ENCODE data around the gene EPHA10.
A peak's percentile ranks its signal among the peaks of the same experiment; 100 is the strongest.
"Not testable (repeated sequence)": the region's sequence is repeated elsewhere in the genome, so short reads cannot be mapped to it uniquely, and the experiment has no call there.

EPHA10 gene

DNA sequence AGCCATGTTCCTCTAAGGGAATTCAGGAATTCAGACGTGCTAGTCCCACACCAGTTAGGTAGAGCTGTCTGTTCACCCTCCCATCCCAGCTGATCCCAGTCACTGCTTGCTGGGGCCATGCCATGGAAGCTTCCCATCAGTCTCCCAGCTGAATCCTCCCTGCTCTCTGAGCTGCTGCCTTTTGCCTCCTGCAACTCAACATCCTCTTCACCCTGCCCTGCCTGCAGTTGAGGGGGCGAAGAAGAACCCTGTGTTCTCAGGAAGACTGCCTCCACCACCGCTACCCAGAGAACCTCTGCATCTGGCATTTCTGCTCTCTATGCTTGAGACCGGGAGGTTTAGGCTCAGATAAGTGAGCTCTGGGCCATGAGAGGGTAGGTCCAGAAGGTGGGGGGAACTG, 56.4 kb downstream of the EPHA10 start:
- DNase-seq = no peak

DNA sequence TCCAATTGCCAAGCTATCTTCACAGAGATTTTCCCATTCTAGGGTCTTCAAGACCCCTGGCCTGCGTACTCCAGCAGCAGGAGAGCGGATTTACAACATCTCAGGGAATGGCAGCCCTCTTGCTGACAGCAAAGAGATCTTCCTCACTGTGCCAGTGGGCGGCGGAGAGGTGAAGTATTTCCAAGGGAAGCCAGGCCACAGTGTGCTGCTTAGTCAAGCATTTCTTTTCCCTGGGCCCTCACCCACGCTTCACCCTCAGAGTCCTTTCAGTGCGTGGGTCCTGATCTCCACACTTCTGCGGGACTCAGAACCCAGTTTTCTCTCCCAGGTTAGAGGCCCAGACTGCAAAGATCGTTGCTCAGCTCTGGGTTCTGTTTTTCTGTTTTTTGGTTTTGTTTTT, 59.5 kb downstream of the EPHA10 start:
- DNase-seq = no peak

DNA sequence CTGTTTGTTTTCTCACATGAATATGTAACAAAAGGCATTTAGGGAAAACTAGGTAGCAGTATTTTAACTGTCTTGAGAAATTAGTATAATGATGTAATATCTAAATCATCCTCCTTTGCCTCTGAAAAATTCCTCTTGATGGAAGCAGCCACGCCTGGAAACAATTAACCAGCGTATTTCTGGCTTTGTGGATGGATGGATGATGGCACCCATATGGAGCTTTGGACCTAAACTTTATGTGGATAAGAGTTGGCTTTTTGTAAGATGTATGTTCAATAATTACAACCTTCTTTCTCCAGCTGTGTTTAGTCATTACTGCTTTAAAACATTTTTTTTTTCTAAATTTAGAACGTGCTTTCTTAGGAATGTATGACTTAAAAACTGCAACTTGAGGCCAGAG, 60.0 kb downstream of the EPHA10 start:
- DNase-seq = no peak

DNA sequence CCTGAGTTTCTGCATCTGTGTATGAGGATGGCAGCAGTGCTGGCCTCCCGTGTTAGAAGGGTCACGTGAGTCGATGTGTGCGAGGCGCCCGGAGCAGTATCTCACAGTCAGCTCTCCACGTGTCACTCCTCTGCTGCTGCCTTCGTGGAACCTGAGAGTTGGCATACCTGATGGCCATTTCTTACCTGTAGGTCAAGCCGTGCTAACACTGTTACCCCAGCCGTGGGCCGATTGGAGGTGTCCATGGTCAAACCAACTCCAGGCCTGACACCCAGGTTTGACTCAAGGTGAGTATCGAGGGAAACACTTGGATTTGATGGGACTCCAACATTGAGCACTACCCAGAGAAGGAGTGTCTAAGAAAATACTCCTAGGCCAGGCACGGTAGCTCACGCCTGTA, 61.9 kb downstream of the EPHA10 start:
- no peak for DNase-seq

DNA sequence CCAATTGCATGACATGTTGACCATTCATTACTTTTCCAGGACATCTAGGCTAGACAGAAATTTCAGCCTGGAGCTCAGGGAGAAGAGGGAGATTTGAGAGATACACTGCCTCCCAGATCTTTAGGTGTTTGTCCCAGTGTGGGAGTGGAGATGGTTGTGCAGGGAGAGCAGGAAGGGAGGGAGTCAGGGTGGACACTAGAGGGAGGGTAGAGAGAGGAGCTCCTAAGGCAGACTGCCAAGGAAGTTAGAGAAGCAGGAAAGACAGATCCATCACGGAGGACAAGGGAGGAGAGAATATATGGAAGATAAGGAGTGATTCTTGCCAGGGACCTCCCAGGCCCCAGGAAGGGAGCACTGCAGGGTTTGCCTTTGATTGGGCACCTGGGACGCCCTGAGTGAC, 63.9 kb downstream of the EPHA10 start:
- DNase-seq = no peak

DNA sequence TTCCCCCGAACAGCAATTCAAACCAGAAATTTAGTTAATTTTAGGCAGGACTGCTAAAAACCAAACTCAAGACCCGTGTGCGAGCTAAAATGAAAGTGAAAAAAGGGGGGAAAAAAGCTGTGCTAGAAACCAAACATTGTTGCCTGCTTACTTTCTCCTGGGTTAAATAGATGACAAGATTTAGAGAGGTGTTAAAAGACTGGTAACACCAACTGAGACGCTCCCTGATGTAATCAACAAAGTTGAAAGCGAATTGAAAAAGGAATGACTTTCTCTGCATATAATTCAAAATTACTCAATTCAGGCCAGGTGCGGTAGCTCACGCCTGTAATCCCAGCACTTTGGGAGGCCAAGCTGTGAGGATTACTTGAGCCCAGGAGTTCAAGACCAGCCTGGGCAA, 65.8 kb downstream of the EPHA10 start:
- no peak for DNase-seq

DNA sequence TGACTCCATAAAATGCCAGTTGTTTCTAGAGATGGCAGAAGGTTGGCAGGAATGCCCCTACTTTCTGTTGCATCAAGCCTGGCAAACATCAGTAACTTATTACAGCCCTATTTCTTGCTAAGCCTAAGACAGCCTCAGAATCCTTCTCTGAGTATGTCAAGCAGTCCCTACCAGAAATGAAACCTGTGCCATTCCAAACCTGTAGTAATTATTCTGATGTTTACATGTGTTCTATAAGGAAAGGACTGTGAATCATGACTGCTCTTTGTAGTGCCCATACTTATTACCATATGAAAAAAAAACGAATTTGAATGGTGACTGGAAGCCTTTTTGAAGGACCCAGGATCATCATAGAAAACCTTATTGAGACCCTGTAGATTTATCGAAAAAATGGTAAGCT, 67.2 kb downstream of the EPHA10 start:
- no peak for DNase-seq

DNA sequence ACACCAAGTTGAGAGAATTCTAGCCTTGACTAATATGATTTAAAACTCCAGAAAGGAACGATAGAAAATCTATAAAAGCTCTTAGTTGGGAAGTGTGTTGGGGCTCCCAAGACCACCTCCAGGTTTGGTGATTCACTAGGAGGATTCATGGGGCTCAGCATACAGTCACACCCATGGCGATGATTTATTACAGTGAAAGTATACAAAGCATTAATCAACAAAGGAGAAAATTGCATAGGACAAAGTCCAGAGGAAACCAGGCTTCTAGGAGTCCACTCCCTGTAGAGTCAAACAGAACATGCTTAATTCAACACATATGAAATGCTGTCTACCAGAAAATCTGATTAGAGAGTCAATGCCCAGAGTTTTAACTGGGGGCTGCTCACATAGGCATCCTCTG, 67.8 kb downstream of the EPHA10 start:
- no peak for DNase-seq

DNA sequence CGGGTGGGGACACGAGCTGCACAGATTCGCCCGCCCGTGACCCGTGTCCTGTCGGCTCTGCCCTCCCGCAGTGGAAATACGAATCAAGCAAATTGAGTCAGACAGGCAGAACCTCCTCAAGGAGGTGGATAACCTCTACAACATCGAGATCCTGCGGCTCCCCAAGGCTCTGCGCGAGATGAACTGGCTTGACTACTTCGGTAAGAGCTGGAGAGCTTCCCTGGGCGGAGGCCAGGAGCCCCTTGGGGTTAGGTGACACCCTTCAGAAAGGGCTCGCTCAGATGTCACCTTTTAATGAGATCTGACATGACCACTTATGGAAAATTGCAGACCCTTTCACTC, 72.1 kb downstream of the EPHA10 start:
- peak; percentile 60 for DNase-seq

DNA sequence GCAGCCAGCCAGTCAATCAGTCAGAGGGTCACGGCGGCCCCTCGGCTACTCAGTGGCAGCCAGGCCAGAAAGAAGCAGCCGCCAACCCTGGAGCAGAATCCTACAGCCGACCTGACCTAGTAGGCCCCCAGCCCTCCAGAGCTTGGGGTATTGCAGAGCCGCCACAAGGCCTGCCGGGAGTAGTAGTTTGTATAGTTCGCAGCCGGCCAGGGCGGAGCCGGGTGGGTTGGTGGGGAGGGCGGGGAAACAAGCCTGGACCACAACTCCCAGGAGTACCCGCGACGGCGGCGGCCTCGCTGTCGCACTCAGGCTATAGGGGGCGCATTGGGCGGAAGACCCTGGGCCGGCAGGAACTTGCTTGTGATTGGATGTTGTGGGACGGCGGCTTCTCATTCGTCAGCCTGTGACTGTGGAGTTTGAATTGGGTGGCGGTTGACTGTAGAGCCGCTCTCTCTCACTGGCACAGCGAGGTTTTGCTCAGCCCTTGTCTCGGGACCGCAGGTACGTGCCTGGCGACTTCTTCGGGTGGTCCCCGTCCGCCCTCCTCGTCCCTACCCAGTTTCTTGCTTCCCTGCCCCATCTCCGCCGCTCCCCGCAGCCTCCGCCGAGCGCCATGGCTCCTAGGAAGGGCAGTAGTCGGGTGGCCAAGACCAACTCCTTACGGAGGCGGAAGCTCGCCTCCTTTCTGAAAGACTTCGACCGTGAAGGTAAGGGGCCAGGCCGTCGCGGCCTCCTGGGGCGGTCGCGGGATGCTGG, 72.7 kb downstream of the EPHA10 start, which contains the start of gene CDCA8:
Gene CDCA8, plus strand, starts transcription at position 439 of the 756 bp plus-strand sequence. Its CDS starts 175 bp downstream, at position 614.
- DNase-seq = peak; percentile 99

DNA sequence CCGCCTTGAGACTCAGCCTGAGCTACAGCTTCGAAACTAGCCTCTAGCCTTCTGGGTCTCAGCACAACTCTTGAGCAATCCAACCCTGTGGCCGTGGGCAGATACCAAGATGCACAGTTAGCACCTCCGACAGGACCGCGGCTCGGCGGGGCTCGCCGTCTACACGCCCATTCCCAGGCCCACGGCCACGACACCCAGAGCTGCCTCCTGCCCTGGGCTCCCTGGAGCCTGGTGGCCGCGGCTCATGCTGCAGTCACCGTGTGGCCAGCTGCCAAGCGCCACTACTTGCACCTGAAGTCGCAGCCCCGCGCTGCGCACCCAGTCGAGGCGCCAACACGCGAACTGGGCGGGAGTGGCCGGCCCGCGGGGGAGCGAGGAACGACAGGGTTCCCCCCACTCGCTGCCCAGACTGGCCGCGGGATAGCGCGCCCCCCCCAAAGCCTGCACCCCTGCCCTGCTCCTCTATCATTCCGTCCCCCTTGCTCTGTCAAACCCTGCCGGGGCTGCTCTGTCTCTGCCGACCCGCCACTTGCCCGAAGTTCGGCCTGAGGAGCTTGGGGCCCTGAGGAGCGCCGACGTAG, 73.3 kb downstream of the EPHA10 start:
- DNase-seq = peak; percentile 59

DNA sequence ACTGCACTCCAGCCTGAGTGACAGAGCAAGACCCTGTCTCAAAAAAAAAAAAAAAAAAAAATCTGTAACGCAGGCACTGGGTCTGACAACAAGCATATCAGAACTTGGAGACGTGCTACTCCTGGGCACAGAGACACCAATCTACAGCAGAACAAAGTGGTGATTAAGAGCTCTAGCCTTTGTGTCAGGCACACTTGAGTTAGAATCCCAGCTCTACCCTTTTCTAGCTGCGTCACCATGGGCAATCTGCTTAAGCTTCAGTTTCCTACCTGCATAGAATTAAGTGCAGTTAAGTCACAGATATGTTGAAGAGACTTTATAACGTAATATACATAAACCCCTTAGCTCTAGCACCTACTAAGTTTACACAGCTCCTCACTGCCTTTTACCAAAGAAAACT, 76.0 kb downstream of the EPHA10 start:
- DNase-seq = no peak

DNA sequence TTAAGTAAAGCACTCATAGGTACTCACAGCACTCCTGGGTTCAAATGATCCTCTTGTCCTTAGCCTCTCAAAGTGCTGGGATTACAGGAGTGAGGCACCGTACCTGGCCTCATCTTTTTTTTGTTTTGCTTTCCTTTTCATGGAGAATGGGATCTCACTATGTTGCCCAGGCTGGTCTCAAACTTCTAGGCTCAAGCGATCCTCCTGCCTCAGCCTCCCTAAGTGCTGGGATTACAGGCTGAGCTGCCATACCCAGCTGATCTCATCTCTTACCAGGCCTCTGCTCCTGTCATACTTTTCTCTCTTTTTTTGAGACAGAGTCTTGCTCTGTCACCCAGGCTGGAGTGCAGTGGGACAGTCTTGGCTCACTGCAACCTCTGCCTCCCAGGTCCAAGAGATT, 77.2 kb downstream of the EPHA10 start:
- not testable (repeated sequence) for DNase-seq

DNA sequence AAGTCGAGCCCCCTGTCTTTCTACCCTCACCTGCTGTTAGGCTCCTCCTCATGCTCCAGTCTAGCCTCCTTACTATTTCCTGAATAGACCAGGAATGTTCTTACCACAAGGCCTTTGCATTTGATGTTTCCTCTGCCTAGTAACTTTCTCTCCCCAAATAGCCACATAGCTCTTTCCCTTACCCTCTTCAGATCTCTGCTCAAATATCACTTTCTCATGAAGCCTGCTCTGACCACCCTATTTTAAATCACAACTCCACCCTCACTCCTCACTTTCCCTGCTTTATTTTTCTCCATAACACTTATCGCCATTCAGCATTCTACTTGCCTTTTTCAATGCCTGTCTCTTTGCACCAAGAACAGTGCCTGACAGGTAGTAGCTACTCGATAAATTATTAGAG, 79.2 kb downstream of the EPHA10 start:
- no peak for DNase-seq

DNA sequence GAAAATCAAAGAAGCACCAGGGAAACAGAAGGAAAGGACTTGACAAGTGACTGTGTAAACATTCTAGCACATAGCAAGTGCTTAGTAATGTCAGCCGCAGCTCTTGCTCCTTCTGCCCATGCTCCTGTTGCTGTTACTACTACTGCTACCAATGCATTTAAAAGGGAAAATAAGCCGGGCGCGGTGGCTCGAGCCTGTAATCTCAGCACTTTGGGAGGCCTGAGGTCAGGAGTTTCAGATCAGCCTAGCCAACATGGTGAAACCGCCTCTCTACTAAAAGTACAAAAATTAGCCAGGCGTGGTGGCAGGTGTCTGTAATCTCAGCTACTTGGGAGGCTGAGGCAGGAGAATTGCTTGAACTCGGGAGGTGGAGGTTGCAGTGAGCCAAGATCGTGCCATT, 80.7 kb downstream of the EPHA10 start:
- DNase-seq = not testable (repeated sequence)

DNA sequence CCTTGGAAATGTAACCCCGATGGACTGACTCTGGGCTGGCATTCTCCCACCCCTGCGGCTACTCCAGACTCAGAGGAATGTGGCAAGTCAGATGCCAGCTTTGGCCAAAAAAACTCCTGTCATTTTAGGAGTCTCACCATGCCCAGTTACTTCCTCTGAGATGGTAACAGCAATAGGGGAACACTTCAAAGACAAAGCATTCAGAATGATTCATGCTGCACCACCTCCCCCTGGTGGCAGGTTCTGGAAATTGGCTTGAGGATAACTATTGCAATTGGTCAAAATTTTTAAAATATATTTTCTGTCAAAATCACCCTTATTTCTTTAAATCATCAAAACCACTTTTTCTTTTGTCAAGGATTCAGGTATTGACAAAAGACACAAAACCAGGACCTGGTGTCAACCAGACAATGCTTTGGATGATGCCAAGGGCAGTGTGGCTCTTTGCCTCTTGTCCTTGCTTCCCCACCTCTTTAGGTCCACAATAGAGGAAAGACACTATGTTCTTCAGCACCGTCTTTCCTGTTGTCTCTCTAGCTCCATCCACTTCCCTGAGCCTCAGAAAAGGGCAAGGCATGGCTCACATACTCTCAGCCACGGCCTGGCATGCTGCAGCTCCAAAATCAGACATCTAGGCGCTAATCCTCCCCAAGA, 82.5 kb downstream of the EPHA10 start:
- DNase-seq = peak; percentile 80

DNA sequence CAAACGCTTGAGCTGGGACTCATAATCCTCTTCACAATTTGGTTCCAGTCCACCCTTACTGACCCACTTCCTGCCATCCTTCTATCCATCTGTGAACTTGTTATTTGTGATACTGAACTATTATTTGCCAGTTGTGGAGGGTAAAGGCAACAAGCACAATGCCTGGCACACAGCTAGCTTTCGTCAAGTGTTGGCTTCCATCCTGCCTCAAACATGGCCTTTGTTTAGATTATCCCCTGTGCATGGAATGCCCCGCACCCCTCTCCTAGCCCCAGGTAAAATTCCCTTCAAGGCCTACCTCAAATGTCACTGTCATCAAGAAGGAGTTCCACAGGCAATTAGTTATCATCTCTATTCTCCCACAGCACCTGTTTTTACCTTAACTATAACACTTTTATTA, 84.0 kb downstream of the EPHA10 start:
- DNase-seq = no peak

DNA sequence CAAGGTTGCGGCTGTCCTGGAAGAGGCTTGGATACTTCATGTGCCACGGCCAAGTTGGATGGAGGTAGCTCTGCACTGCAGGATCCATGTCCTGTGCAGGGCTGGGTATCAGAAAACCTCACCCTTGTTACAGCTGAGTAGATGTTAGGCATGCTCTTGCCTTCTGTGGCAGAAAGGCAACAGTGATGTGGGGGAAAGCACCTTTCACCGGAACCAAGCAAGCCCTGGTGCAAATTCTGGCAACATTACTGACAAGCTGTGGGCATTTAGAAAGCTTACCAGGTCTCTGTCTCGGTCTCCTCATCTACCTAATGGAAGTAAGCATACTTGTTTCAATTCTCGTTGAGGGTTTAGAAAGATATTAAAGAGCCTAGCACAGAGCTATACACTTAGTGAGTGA, 87.1 kb downstream of the EPHA10 start:
- DNase-seq = no peak

DNA sequence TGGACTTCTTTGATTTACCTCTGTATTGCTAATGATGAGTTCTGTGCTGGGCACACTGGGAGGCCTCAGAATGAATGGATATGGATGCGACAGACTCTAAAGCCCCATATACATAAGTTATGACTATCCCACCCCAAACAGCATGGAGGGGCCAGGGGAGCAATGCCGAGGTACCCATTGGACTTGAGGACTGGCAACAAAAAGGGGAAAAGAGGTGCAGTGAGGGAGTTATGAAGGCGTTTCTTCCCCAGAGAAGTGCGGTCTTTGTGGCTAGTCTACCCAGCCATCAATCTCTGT, 87.8 kb downstream of the EPHA10 start:
- no peak for DNase-seq

DNA sequence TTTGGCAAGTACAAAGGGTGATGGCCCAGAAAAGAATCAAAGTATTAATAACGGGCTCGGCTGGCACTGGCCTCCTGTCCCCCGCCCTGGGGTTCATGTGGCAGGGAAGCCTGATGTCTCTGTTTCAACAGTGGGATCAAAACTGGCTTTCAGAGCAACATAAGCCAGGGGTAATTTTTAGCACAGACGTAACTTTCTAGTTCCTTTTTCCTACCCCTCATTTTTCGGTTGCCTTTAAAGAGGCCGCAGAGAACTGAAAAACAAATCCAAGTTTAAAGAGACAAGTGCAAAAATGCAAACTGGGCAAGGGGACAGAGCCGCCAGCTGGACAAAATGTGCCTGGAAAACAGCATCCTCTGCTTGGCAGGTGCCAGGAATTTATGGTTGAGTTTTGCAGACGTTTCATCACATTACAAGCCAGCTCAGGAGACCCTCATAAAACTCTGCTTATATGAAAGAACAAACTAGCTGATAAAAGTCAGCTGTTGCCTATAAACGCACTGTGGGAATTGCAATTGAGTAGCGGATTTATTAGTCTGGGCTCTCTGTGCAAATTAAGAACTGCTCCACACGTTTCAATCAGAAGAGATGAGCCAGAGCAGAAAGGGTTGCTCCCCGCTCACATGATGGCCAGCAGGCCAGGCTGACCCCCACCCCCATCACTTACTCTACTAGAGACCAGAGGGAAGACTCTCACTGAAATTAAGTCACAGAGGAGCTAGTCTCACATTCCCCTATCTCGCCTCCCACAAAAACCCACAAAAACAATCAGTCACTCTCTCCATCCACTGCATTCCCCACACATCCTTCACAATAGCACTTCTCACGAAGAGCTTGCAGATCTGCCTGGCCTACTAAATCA, 88.4 kb downstream of the EPHA10 start:
- DNase-seq = no peak

DNA sequence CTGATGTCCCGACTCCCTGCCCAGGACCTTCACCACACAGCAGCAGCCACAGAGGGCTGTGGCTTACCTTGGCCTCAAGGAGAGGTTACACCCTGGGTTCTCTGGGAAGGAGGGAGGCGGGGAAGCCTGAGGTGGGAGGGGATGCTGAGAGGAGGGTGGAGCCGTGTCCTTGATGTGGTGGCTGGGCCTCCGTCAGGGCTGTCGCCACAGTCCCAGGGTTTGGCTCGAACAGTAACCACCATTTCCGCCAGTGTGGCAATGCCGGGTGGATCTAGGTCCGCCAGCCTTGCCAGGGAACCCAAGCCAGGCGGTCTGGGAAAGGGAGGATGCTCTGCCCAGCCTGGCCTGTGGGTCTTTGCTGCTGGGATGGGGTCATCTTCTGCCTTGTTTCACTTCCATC, 91.0 kb downstream of the EPHA10 start:
- peak; percentile 27 for DNase-seq

DNA sequence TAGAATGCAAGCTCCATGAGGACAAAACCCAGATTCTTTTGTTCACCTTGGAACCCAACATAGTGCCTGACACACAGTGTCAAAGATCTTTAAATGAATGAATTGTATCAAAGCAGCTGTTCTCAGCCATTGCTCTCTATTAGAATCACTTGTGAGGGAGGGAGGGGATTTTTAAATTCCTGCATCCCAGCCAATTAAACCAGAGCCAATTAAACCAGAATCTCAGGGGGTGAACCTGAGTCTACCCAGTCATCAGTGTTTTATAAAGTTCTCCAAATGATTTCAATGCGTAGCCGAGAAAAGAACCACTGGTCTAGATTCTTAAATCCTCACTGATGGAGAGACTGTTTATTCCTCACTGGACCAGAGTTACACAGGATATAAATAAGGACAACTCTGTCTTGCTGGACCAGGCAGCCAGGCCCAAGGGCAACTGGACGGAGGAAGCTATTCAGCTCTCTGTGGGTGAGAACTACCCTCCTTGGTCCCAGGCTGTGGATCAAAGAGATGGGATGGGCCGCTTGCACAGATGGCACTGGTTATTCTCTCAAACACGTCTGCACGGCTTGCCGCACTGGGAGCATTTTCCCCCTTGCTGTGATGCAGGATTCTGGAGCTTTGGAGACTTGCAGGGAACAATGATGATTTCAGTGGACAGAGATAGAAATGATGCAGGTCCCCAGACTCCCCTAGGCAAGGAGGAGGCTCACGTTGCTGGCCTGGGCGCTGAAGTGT, 92.6 kb downstream of the EPHA10 start:
- no peak for DNase-seq

DNA sequence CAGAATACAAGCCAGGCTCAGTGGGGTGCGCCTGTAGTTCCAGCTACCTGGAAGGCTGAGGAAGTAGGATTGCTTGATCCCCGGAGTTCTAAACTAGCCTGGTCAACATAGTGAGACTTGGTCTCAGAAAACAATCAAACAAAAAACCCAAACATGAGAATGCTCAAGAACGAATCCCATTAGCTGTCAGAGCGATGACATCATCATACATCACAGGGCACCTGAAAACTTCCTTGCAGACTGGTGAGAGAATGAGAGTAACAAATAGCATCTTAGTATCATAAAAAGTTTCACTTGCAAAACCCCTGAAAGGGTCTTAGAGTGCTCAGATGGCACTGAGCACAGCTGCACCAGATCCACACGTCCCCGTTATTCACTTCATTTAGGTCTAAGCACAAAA, 93.7 kb downstream of the EPHA10 start:
- DNase-seq = no peak

Measured in NCI-H82 (cell line).